HG02588 (cell line): Measurements from ENCODE around the gene PRKG2.

Source experiments
- ATAC-seq: cut with Tn5 transposase; IDR thresholded peaks from one replicate; pipeline ENCODE4 v1.9.1; 2021; ENCODE audit warnings: mild to moderate bottlenecking, moderate library complexity; ENCODE audit not compliant: unreplicated experiment

PRKG2 gene

GRCh38 chr4:81218206-81218605 is 3.2 kb upstream of the PRKG2 start:
- no peak for ATAC-seq

GRCh38 chr4:81217779-81218178 is 2.8 kb upstream of the PRKG2 start:
- ATAC-seq = no peak

- ATAC-seq = no peak
Observed at GRCh38 chr4:81215931-81216330, 909 bp upstream of the PRKG2 start.

GRCh38 chr4:81214144-81214880 is 710 bp downstream of the PRKG2 start:
- no peak for ATAC-seq

- no peak for ATAC-seq
Observed at GRCh38 chr4:81213671-81214070, 1.4 kb downstream of the PRKG2 start.

- no peak for ATAC-seq
Observed at GRCh38 chr4:81211956-81212355, 3.1 kb downstream of the PRKG2 start.

GRCh38 chr4:81207828-81208227 is 7.2 kb downstream of the PRKG2 start:
- ATAC-seq = no peak

GRCh38 chr4:81205302-81205701 is 9.7 kb downstream of the PRKG2 start:
- no peak for ATAC-seq

GRCh38 chr4:81204571-81204970 is 10.5 kb downstream of the PRKG2 start:
- ATAC-seq = no peak

GRCh38 chr4:81199831-81200230 is 15.2 kb downstream of the PRKG2 start:
- no peak for ATAC-seq

- no peak for ATAC-seq
Observed at GRCh38 chr4:81198609-81199008, 16.4 kb downstream of the PRKG2 start.

GRCh38 chr4:81197864-81198524 is 17.0 kb downstream of the PRKG2 start:
- no peak for ATAC-seq

GRCh38 chr4:81196126-81196650 is 18.8 kb downstream of the PRKG2 start:
- ATAC-seq = no peak

GRCh38 chr4:81195475-81195874 is 19.5 kb downstream of the PRKG2 start:
- ATAC-seq = no peak

- no peak for ATAC-seq
Observed at GRCh38 chr4:81194286-81194685, 20.7 kb downstream of the PRKG2 start.

- ATAC-seq = no peak
Observed at GRCh38 chr4:81180916-81181315, 34.1 kb downstream of the PRKG2 start.

- no peak for ATAC-seq
Observed at GRCh38 chr4:81179326-81179725, 35.7 kb downstream of the PRKG2 start.

GRCh38 chr4:81173213-81173612 is 41.8 kb downstream of the PRKG2 start:
- ATAC-seq = no peak

- no peak for ATAC-seq
Observed at GRCh38 chr4:81166458-81167160, 48.4 kb downstream of the PRKG2 start.

GRCh38 chr4:81165861-81166430 is 49.1 kb downstream of the PRKG2 start:
- ATAC-seq = no peak

- no peak for ATAC-seq
Observed at GRCh38 chr4:81164623-81165416, 50.2 kb downstream of the PRKG2 start.
